GM19463 (cell line): ENCODE data around the gene PLCD3.
"Not testable (repeated sequence)": the region's sequence is repeated elsewhere in the genome, so short reads cannot be mapped to it uniquely, and the experiment has no call there.

Experiments
- ATAC-seq: cut with Tn5 transposase; IDR thresholded peaks from one replicate; pipeline ENCODE4 v1.9.1; 2021; ENCODE audit warnings: mild to moderate bottlenecking, moderate library complexity; ENCODE audit not compliant: unreplicated experiment

The PLCD3 gene

DNA sequence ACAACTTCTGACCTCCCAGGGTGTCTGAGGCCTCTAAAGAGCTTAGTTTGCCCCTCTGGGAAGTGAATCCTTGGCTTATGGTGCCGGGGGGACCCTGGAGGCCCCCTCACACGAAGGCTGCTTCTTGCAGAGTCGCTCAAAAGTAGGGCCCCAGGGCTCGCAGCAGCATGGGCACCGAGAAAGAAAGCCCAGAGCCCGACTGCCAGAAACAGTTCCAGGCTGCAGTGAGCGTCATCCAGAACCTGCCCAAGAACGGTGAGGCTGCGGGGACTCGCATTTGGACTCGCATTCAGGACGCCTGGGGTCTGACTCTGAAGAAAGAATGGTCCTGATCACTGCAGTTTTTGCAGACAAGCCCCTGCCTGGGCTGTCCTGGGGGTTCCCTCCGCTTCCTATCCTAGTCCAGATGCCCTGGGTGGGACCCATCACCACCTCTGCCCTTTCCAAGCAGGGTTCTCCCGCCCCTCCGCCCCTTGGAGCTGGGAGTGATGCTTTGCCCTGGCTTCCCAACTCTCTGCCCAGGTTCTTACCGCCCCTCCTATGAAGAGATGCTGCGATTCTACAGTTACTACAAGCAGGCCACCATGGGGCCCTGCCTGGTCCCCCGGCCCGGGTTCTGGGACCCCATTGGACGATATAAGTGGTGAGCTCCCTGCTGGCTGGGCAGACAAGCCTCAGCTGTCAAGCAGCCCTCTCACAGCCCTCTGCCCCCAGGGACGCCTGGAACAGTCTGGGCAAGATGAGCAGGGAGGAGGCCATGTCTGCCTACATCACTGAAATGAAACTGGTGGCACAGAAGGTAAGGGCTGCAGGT, 3.9 kb upstream of the PLCD3 start:
- ATAC-seq, result no peak

DNA sequence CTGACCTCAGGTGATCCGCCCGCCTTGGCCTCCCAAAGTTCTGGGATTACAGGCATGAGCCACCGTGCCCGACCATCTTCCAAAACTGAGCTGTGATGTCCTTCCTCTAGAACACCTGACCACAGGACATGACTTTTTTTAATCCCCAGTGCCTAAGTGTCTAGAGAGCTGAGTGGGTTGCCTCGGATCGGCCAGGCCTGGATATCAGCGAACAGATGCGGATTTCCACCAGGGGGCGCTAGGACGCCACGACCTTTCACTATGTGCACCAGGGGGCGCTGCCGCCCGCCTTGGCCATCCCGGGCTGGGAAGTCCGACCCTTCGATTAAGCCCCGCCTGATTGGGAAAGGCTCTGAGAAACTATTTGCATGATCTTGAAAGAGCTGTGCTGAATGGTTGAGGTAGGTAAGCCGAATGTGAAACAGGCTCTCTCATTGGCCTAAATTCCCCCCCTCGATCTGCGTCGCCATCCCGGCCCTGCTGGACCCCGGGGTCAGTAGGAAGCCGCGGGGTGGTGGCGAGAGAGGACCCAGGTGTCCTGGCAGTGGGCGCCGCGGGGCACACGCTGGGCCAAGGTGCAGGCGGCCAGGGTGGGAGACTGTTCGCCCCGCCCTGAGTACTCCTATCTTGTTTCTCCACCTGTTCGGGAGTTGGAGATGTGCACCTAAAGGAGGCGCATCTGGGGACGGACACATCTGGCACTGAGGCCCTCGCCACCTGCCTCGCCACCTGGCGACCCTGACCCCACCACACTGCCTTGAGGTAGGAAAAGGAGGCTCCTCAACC, 3.1 kb upstream of the PLCD3 start, which contains the start of gene ACBD4:
Gene ACBD4, plus strand, starts transcription at position 496 of the 786 bp plus-strand sequence. CDS start 458 bp downstream, outside the sequence.
- peak; percentile 72 for ATAC-seq

DNA sequence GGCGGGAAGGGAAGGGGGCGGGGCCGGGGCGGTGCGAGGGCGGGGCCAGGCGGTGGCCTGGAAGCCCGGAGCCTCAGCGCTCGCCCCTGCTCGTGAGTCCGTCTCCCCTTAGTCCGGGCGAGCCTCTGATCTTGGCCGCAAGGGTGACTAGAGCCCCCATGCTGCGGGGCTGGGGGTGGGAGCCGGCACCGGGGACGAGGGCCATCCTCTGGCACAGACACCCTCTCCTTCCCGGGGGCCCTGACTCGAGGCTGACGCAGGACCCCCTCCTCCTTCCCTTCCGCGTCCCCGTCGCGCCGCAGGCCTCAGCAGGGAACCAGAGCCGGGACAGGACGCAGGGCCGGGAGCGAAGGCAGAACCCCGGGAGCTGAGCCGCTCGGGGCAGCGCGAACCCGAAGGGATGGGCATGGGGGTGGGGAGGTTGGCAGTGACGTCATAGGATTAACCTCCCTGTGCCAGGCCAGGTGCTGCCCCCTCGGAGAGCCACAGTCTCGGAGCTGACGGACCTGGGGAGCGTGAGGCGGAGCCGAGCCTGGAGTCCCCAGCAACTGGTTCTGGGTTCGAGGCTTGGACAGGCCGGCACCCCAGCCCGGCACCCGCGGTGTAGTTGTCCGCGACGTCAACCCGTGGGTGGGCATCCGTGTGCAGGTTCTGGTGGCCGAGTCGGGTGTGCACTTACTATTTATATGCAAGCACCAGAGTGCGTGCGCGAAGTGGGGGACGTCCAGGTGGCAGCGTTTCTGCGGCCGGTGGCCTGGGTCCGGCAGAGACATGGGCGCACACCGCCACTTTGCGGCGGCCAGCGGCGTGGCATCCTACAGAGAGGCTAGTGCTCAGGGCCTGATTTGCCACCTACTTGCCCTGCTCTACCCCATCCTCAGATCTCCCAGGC, 503 bp upstream of the PLCD3 start:
- peak; percentile 38 for ATAC-seq

DNA sequence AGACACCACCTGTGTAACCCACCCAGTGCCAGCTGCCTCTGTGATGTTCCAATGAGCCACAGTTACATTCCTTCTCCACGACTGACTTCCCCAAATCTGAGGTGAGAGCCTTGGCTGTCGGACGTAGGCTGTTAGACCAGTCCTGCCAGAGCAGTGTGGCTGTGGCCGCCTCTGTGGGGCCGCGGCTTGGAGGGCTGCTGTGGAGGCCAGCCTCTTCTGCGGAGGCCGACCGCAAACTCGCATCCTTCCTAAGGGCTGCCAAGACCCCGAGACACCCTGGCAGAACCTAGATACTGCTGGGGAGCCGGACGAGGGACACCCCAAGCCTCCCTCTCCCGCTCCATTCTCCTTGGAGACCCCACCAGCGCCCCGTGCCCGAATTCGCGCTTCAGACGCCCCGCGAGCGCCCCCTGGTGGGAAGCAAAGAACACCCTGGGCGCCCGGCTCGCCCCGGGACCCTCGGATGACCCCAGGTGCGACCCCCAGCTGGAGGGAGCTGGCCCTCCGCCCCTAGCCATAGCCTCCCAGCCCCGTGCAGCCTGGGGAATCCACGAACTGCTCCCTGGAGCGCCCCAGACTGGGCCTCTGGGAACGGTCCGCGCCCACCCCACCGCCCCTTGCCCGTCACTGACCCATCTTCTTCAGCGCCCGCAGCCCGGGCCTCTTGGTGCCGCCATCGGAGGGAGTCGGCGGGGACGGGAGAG, 547 bp downstream of the PLCD3 start:
- no peak for ATAC-seq

DNA sequence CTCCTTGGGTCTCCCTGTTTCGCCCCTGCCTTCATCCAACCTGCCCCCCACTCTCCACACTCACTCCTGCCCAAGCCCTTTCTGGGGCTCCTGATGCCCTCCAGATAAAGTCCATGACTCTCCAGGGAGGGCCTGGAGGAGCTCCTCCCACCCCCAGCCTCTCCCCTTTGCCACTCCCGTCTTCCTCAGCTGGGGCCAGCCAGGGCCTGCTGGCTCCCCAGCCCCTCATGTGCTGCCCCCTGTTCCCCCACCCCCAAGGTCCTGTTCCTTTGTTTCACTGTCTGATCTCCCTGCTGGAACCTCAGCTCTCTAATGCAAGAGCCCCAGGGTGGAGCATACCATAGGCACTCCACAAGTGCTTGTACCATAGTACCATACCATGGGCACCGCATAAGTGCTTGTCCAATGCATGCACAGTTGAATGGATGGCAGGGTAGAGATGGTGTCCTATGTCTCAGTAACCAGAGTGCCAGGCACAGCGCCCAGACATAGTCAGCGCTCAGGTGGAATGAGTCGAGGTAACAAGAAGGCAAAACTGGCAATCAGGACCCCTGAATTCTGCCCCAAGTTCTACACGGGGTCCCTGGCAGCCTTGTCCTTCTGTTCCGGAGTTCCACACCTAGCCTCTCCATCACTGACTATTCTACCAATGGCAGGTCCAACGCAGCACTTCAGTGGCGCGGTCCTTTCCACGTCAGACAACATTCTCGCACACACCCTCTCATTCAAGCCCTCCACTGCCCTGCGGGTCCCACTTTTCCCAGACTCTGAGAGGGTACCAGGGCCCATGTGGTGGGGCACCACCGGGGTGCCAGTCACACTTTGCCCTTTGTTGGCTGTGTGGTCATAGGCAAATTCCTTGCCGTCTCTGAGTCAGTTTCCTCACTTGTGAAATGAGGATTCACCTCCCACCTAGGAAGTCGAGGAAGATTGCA, 1.4 kb downstream of the PLCD3 start:
- no peak for ATAC-seq

DNA sequence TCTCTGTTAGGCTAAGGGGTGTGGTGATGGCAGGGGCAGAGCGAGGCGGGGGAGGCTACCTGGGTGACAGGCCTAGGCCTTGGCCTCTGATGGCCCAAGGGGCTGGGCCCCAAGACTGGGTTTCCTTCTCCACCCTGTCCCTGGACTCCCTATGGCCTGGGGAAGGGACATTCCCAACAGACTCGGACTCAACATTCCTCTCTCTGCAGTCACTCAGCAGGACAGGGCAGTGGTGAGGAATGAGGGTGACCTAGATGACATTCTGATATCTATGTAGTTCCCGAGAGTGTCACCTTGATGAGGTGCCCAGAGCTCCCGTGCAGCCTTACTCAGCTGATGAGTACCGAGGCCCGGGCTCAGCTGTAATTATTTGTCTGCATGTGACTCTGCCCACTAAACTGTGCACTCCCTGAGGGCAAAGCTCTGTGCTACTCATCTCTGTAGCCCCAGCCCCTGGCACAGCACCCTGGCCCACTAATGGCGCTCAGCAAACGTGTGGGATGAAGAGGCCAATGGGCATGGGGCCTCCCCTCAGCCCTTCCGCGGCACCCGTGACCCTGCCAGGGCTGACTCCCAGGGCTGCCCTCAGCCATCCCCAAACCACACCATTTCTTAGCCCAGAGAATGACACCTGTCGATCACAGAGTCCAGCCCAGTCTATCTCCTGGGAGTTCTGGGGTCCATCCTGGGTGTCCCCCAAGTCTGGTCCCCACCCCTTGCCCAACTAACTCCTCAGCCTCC, 2.2 kb downstream of the PLCD3 start:
- ATAC-seq, result no peak

DNA sequence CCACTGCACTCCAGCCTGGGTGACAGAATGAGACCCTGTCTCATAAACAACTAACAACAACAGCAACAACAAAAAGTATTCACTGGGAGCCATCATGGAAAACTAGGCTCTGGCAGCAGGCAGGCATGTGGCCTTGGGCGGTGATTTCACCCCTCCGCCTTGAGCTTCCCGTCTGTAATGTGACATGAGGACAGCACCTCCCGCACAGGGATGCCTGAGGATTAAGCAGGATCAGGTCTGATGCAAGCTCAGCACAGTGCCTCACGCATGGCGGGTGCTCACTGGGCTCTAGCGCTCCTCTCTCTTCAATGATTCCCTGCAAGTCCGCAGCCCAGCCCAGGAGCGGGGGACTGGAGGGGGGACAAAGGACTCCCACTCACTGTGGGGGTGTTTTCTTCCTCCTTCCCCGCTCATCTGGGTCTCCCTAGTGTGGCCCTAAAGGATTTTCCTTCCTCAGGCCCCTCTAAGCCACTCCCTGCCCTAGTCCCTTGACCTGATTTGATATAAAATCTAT, 2.8 kb downstream of the PLCD3 start:
- ATAC-seq, result no peak

DNA sequence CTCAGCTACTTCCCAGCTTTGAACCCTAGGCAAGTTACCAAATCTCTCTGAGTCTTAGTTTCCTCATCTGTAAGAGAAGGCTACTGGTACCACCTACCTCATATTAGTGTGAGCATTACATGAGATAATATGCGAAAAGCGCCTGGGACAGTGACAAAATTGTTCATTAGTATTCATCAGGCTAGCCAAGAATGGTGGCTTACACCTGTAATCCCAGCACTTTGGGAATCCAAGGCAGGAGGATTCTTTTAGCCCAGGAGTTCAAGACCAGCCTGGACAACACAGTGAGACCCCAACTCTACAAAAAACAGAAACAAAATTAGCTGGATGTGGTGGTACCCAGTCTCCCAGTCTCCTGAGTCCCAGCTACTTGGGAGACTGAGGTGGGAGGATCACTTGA, 3.3 kb downstream of the PLCD3 start:
- no peak for ATAC-seq

DNA sequence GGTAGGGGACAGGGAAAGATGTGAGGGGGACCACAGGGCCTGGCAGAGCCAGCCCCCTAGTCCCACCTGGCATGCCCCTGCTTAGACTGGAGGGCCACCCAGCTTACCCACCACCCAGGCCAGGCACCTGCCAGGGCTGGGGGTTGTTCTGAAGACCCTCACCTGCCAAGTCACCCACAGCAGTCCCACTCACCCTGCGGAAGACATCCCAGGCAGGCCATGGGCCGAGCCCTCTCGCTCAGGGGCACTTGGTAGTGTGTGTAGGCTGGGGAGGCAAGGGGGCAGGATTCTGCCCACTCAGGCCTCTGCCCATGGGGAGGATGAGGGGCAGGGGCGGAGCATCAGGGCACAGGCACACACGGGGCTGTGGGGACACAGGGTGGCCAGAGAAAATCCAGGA, 4.0 kb downstream of the PLCD3 start:
- ATAC-seq, result no peak

DNA sequence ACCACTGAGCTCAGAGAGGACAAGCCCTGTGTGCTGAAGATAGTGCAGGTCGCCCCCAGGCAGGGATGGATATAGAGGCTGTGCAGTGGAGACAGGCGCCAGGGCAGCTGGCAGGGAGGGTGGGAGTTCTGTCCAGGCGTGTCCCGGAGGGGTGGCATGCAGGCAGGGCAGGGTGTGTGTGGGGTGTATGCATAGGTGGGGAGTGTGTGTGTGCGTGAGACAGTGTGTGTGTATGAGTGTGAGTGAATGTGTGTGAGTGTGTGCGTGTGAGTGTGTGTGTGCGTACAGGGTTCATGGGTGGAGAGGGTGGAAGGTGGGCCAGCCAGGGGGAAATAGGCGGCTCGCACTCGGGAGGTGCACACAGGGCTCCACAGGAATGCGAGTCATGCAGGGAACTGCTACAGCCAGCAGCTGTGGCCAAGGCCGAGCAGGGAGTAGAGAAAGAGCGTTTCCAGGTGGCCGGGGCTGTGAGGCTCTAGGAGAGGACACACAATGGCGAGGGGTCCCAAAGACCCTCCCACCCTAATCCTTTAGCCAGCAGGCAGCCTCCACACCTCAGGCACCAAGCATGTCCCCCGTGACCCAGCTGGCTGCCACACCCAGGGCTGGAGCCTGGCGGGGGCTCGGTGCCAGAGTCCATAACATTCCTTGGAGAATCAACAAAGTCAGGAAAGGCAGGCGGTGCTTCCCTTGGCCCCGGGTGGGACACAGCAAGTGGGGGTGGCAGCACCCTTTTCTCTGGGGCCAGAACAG, 4.6 kb downstream of the PLCD3 start:
- ATAC-seq, result no peak

DNA sequence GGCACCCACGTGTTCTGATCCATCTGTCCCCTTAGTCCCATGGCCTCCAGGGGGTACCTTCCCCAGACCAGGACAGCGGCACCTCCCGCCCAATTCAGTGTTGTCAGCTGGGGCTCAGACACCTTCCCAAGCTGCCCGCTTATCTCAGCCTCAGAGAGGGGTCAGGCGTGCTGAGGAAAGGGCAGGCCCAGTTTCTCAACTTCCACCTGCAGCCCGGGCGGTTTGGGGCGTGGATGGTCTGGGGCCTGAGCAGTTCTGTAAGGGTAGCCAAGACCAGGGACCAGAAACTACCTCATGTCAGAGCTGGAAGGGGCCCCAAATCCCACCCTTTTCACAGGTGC, 5.1 kb downstream of the PLCD3 start:
- ATAC-seq, result no peak

DNA sequence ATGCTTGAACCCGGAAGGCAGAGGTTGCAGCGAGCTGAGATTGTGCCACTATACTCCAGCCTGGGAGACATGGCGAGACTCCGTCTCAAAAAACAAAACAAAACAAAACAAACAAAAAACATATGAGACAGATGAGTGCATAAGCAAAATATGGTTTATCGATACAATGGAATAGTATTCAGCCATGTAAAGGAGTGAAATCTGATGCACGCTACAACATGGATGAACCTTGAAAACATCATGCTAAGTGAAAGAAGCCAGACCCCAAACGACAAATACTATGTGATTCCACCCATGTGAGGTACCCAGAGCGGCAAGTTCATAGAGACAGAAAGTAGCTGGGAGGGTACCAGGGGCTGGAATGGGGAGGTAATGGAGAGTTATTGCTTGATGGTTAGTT, 6.8 kb downstream of the PLCD3 start:
- ATAC-seq, result no peak

DNA sequence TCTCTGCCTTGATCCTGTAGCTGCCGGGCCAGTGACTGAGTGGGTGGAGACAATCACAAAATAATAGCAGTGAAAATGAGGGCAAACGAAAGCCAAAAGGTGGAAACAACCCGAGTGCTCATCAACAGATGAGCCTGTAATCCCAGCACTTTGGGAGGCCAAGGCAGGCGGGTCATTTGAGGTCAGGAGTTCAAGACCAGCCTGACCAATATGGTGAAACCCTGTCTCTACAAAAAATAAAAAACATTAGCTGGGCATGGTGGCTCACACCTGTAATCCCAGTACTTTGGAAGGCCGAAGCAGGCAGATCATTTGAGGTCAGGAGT, 7.6 kb downstream of the PLCD3 start:
- ATAC-seq, result not testable (repeated sequence)

DNA sequence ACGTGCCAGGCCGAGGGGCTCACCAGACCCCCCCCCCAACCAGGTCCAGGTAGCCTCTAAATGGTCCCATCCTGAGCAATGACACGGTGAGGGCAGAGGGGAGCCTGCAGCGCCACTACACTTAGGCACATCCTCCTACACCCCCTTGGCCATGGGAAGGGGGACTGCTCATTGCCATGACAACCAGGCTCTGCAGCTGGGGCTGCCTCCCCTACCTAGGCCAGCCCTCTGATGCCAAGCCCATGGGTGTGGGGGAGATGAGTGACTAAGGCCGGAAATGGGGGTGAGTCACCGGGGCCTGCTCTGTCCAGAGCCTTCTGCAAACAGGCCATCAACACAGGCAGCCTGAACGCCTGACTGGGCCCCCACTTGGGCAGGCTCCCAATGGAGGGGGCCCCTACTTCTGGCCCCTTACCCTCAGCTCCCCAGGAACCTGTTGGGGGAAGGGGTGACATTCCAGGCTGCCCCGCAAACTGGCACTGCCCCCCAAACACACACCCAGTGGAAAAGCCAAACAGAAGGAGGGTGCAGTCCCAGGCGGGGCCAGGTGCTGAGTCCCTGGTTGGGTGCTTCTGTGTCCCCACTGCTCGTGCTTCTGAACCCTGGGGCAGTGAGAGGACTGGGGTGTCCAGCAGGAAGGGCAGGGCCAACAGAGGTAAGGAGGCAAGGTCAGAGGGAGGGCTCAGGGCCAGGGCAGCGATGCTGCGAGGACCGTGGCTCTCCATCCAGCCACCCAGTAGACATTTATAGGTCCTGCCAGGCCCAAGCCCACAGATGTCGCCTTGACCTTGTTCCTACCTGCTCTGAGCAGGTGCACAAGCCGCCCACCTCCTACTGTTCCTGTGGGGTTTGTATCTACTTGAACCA, 8.2 kb downstream of the PLCD3 start:
- no peak for ATAC-seq

DNA sequence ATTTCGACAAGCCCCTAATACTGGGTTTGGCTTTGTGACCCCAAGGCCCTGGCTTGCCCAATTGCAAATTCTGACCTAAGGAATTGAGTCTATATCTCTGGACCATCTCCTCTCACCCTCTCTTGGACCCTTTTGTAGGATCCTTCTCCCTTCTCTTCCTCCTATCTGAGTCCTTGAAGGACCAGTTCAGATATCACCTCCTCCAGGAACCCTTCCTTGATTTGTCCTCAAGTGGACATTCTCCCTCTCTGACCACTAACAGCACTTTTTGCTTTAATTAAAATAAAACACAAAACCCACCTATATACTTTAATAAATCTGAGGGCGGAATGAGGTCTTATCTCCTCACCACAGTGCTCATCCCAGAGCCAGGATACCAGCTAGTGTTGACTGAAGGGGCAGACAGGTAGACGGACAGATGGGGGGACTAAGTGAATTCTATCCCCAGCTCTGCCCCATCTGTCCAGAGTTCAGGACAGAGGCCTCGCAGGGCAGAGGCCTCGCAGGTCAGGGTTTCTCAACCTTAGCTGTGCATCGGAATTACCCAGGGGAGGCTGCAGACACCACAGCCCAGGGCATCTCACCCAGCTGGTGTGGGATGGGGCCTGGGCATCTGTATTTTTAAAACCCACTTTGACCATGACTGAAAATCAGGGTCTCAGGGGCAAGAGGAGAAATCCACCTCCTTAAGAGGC, 9.1 kb downstream of the PLCD3 start:
- ATAC-seq, result no peak

DNA sequence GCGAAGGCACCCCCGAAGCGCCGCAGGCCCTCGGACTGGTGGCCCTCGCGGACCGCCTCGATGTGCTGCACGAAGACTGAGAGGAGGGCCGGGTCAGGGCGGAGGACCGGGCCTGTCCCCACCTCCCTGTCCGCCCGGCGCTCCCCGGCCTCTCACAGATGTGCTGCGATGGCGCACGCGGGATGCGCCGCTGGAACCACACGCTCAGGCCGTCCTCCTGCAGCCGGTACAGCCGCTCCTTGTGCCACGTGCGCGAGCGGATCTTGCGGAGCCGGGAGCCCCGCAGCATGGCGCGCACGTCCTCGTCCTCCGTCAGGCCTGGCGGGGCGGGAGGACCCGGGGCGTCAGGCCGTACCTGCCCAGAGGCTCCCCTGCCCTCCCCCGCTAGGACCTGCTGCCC, 11.3 kb downstream of the PLCD3 start:
- ATAC-seq, result no peak

DNA sequence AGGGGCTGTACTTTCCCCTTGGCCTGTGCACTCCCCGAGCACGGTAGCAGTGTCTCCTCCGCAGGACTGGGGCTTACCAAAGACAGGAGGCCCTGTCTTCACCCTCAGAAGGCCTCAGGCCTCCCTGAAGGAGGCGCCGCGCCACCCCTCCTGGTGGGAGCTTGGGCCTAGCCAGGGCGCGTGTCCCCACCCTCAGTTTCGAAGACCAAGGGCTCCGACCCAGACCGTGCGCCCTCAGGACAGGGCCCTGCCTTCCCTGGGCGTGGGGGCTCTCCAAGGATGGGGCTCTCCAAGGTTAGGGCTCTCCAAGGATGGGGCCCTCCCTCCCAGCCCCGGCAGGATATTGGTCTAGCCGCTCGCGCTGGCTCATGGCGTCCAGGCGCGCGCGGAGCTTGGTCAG, 11.8 kb downstream of the PLCD3 start:
- ATAC-seq, result no peak
